HG03045 (cell line): Measurements from ENCODE around the gene CEACAM3.
"Not testable (repeated sequence)": the region's sequence is repeated elsewhere in the genome, so short reads cannot be mapped to it uniquely, and the experiment has no call there.

ENCODE experiments used
- ATAC-seq: cut with Tn5 transposase; IDR thresholded peaks from one replicate; pipeline ENCODE4 v1.9.1; 2021; ENCODE audit warnings: mild to moderate bottlenecking, moderate library complexity; ENCODE audit not compliant: unreplicated experiment

CEACAM3 gene

DNA sequence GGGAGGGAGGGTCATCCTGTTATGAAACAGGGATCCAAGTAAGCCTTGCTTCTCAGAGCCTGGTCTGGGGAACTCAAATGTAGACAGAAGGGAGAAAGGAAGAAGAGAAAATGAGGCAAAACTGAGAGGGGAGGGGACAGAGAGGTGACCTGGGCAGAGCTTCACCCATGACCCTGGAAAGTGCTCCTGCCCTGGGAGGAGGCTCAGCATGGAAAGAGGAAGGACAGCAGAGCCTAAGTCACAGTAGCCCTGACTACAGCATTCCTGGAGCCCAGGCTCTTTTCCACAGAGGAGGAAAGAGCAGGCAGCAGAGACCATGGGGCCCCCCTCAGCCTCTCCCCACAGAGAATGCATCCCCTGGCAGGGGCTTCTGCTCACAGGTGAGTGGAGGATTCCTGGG lies at the start of gene CEACAM3:
TSS of gene CEACAM3 (plus strand) at position 226 of the 400 bp plus-strand sequence. CDS start at position 317, 91 bp downstream.
- ATAC-seq: no peak

DNA sequence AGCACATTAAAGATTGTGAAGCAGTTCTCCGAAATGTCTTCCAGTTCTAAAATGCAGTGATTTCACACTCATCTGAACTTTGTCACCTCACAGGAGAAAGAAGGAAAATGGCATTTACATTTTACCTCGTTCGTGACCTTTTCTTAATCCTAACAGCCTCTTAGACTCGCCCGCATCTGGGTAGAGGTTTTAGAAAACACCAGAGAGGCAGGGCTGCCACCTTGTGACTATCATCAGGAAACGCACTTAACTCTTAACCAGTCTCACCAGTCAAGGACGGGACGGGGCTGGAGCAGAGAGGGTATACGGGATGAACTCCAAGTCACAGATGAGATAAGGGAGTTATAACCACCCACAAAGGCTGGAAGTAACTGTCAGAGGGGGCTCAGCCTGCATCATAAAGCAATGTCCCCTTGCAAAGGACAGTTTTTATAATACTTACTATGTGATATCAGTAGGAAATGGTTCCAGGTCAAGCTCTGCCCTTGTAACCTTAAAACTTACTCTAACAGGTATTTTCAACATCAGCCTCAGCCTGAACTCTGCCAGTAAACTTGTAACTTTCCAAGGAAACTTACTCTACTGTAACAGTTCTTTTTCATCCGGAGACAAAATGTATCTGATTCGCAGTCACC lies 49.7 kb upstream of the CEACAM3 start:
- no peak for ATAC-seq

DNA sequence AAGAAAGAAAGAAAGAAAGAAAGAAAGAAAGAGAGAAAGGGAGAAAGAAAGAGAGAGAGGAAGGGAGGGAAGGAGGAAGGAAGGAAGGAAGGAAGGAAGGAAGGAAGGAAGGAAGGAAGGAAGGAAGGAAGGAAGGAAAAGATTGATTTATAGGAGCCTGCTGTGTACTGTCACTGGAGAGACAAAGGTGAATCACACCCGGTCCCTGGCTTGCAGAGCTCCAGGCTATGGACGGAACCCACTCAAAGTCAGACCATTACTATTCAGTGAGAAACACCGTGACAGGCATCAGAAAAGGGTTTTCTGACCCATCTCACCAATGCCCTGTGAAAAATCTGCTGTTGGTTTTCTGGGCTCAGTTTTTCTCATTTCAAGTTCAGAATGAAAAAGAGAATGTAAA lies 48.4 kb upstream of the CEACAM3 start:
- no peak for ATAC-seq

DNA sequence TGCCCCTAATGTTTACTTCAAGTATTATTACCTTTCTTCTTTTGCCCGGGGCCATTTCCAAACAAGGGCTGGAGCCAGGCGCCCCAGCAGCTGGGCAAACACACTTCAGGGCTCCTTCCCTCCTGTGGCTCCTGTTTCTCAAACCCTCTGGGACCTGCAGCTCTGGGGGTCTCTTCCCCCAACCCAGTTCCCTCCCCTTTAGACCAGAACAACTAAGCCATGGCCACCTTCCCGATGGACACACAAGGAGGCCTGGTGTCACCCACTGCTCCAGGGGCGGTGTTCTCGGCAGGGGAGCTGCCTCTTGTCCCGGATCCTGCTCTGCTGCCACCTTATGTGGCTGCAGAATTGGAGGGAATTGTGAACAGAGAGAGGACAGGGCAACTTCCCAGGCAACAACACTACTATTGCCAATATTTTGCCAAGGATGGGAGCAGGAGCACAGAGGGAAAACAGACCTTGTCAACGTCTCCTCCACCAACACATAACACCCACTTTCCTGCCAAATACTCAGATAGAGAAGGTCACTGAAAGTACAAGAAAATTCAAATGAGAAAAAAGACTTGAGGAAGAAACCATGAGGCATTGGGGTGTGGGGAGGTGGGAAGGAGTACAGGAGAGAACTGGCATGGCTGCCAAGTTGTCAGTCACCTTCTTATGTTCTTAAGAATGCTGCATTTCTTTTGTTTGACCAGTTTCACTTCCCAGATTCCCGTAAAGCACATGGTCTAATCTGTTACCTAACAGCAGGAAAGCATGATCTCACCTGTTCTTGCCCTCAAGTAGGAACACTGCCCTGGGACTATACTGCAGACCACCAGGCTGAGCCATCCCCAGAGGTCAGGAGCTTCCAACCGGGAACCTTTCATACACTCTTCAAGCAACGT lies 45.9 kb upstream of the CEACAM3 start:
- not testable (repeated sequence) for ATAC-seq

DNA sequence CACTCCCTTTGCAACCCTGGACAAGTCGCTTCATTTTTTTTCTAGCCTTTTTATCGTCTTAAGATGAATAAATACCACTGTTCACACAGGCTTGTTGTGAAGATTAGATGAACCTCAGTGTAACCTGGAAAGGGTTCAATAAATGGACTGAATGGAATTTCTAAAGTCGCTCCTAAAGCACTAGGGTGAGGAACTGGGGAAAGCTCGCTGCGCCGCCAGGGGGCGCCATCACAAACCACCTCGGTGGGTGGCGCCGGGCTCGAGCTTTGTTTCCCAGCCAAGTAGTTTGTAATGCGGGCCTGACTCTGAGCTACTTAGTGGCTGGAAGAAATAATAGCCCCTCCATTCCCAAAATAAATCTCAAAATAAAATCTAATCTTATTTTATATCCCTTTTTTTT lies 43.2 kb upstream of the CEACAM3 start:
- no peak for ATAC-seq

DNA sequence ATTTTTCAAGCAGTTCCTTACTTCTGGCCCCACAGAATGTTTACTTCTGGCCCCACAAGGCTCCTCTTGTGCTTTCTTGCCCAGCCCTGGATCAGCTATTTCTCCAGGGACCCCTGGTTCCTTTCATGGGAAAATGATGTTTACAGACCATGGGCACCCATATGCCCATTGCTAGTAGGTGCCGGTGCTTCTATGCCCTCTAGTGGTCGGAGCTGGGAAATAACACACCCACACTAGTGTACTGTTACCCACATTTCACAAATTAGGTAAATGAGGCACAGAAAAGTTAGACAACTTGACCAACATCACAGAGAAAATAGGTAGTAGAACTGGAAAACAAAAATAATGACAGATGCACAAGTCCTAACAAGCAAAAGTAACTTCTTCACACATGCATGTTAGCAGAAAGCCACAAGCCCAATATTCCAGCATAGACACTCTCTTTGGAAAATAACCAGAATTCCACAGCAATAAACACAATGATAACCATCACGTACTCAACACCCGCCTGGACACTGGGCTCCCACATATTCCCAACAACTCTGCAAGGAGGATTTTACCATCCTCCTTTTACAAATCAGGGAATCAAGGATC lies 42.4 kb upstream of the CEACAM3 start:
- no peak for ATAC-seq

DNA sequence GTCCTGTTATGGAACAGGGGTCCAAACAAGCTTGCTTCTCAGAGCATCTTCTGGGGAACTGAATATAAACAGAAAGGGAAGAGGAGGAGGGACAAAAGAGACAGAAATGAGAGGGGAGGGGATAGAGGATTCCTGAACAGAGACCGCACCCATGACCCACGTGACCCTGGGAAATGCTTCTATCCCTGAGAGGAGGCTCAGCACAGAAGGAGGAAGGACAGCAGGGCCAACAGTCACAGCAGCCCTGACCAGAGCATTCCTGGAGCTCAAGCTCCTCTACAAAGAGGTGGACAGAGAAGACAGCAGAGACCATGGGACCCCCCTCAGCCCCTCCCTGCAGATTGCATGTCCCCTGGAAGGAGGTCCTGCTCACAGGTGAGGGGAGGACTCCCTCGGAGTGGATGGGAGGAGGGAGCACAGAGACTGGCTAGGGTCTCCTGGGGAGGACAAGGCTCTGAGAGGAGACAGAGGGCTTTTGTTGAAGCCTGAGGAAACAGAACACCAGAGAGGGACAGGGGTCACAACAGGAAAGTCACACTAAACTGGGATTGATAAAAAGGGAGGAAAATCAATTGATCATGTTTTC lies 41.0 kb upstream of the CEACAM3 start, which contains the start of gene CEACAM6:
TSS of gene CEACAM6 (plus strand) at position 203 of the 586 bp plus-strand sequence. CDS start at position 312, 109 bp downstream.
- no peak for ATAC-seq

DNA sequence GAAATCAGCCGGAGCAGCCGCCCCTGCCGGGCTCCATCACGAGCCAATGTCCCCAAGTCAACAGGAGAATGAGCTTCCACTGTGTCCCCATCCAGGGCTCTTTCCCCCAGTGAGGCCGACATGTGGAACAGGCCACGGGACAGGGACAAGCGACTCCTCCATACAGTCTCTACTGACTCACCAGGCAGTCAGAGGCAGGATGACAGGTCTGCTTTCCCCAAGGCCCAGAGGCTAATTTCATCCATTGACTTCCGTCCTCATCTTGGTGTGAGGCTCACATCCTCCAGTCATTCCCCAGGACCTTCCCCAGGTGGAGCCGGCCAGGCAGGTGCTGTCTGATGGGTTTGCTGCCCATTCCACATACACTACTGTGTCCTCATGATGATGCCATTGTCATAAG lies 37.5 kb upstream of the CEACAM3 start:
- ATAC-seq: no peak

DNA sequence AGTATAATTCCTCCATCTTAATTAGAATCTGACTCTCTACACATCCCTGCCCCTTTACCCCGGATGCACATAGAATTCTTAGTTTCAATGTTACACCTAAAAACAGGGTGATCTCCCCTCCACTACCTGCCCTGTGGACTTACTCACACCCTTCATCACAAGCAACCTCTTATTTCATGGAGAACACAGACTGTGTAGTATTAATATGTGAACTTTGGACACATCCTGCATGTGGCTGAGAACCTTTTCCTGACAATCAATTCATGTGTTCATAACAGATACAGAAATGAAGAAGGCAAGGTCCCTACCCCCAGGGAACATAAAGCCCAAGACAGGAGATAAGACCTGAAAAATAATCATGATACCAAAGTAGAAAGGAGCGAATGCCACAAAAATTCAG lies 29.3 kb upstream of the CEACAM3 start:
- no peak for ATAC-seq

DNA sequence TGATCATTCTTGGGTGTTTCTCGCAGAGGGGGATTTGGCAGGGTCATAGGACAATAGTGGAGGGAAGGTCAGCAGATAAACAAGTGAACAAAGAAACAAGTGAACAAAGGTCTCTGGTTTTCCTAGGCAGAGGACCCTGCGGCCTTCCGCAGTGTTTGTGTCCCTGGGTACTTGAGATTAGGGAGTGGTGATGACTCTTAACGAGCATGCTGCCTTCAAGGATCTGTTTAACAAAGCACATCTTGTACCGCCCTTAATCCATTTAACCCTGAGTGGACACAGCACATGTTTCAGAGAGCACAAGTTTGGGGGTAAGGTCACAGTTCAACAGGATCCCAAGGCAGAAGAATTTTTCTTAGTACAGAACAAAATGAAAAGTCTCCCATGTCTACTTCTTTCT lies 28.3 kb upstream of the CEACAM3 start:
- ATAC-seq: not testable (repeated sequence)

DNA sequence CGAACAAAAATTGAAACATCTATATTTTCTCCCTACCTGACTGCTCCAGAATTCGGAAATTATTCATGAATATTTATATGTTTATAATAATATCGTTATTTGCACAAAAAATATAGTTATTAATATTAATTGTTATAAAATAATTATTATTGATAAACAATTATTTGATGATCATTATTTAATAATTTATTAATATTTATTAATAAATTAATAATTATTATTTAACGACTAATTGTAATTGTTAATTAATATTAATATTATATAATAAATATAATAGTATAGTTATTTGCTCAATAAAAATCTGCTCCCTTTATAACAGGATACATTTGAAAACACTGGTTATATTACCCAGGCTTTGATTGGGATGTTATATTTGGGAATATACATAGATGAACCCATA lies 26.8 kb upstream of the CEACAM3 start:
- ATAC-seq: no peak

DNA sequence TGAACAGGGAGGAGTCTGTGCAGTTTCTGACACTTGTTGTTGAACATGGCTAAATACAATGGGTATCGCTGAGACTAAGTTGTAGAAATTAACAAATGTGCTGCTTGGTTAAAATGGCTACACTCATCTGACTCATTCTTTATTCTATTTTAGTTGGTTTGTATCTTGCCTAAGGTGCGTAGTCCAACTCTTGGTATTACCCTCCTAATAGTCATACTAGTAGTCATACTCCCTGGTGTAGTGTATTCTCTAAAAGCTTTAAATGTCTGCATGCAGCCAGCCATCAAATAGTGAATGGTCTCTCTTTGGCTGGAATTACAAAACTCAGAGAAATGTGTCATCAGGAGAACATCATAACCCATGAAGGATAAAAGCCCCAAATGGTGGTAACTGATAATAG lies 25.0 kb upstream of the CEACAM3 start:
- no peak for ATAC-seq

DNA sequence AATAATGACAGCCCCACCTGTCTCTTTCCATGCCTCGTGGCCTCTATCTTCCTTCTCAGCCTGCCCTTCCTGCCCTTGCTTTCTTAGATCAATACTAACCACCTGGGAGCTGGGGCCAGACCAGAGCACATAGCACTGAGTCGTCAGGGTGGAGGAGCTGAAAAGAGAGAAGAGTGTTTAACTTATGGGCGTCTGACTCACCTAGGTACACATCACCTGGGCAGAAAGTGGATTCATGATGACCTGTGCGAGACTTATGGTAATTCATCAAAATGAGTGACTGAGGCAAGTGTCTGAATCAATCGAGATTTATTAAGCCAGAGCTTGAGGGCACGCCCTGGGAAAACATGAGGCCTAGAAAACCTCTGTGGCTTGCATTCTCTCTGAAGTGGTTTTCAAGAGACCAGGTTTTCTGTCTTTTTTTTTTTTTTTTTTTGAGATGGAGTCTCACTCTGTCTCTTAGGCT lies 21.8 kb upstream of the CEACAM3 start:
- ATAC-seq: no peak

DNA sequence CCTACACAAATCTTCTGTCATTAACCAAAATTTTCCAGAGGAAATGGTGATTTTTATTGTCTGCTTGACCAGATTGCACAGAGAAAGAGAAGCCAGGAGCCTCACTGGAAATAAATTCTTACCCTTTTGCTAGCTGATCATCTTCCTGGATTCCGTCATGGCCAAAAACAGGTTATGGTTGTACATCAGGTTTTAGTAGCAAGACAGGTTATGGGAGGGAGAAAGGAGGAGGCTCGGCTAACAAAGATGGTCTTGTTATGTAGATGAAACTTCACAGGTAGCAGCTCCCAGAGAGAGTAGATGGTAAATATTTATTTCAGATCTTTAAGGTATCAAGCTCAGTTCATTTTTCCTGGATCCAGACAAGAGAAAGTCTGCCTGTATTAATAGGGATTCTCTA lies 19.7 kb upstream of the CEACAM3 start:
- ATAC-seq: no peak

DNA sequence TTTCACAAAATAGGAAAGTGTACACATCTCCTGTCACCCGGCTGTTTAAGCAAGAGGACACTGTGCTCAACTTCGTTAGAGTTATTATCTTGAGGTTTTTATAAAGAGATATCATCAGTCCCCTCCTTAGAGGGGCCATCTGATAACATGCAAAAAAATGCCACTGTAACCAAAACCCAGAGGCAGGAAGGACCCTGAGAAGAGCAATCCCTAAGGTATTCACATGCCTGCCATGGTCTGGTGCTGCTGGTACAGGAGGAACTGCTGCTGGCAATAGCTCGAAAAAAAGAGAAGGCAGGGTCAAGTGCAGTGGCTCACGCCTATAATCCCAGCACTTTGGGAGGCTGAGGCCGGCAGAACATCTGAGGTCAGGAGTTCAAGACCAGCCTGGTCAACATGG lies 12.8 kb upstream of the CEACAM3 start:
- ATAC-seq: no peak

DNA sequence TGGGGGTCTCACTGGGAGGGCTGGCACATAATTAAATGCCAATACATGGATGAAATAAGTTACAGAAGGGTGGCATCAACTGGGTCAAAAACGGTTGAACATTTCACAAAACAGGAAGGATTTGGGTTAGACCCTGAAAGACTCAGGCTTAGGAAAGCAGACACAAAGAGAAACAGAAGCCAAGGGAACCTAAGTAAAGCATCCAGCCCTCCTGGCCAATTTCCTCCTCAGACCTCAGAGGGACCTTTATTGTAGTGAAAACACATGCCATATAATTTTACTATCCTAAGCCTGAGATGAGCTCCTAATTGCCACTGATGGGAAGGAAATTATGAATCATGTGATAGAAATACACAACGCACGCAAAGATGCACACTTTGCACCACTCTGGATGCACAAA lies 12.1 kb upstream of the CEACAM3 start:
- no peak for ATAC-seq

DNA sequence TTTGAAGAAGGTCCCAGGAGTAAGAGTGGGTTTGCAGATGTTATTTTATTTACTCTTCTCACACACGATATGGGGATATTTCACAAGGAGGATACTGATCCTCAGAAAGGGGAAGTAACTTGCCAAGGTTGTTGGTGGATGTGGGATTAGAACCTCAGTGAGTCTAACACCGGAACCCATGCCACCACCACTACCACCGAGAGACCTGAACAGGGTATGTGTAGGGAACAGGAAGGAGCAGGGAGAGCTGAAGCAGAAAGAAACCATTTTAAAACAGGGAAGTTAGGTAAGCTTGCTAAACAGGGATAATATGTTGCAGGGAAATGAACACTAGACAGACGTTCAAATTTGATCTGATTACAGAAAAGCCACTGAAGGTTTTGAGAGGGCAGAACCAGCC lies 11.6 kb upstream of the CEACAM3 start:
- ATAC-seq: no peak

DNA sequence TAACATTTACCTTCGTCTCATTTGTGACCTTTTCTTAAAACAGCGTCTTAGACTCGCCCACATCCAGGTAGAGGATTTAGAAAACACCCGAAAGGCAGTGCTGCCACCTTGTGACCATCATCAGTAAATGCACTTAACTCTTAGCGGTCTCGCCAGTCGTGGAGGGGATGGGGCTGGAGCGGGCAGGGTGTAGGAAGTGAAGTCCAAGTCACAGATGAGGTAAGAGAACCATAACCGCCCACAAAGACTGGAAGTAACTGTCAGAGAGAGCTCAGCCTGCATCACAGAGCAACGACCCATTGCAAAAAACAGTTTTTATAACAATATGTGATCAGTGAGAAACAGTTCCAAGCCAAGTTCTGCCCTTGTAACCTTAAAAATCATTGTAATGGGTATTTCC lies 10.7 kb upstream of the CEACAM3 start:
- ATAC-seq: no peak

DNA sequence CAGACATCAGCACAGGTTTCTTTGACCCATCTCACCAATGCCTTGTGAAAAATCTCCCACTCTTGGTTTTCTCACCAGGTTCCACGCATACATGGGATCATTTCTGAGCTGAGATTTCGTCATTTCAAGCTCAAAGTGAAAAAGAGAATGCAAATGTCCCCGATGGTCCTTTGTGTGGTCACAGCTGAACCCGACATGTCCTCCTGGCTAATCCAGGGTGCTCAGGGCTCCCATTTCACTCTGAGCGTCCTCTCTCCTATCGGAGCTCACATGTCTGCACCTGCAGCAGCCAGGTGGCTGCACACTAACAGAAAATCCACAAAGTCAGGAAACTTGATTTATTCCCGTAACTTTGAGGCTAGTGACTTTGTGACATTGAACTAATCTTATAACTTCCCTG lies 9.3 kb upstream of the CEACAM3 start:
- ATAC-seq: no peak

DNA sequence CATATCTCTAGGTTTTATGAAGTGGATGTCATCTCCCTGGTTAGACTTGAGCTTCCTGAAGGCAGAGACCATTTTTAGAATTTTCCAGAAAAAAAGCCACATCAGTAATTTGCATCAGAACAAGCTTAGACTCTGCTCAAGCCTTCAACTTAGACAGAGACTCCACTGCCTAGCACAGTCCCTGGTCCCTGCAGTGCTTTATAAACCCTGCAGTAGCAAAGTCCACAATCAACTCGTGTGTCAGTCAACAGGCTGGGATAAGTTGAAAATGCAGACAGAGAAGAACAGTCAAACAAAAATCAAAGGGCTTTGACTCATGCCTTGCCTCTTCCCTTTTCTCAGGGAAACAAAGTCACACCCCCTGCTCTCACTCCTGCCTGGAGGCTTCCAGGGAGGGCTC lies 7.9 kb upstream of the CEACAM3 start:
- not testable (repeated sequence) for ATAC-seq

DNA sequence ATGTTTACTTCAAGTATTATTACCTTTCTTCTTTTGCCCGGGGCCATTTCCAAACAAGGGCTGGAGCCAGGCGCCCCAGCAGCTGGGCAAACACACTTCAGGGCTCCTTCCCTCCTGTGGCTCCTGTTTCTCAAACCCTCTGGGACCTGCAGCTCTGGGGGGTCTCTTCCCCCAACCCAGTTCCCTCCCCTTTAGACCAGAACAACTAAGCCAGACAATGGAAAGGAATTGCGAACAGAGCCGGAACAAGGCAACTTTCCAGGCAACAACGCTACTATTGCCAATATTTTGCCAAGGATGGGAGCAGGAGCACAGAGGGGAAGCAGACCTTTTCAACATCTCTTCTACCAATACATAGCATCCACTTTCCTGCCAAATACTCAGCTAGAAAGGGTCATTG lies 7.3 kb upstream of the CEACAM3 start:
- not testable (repeated sequence) for ATAC-seq
